ENCODE measurements around the gene CEP57.

DNA sequence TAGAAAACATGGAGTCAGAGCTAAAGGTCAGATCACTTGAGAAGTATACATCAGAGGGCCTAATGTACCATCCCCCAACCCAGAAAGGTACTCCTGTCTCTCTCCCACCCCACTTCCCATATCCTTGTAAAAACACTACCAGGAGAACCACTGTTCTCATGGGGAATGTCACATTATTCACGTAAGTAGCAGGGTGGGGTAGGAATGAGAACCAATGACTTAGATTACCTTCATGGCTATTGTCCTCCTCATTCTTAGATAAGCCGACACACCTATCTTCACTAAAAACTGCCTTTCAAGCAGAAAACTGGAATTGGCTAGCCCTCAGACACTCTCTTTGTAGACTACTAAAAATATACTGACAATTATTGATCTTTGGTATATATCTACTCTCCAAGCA lies 63.6 kb downstream of the CEP57 start:
- no peak for TF ChIP-seq POLR2AphosphoS5 (IDR thresholded peaks at IDR 0.05)
- TF ChIP-seq, protein P1, sequence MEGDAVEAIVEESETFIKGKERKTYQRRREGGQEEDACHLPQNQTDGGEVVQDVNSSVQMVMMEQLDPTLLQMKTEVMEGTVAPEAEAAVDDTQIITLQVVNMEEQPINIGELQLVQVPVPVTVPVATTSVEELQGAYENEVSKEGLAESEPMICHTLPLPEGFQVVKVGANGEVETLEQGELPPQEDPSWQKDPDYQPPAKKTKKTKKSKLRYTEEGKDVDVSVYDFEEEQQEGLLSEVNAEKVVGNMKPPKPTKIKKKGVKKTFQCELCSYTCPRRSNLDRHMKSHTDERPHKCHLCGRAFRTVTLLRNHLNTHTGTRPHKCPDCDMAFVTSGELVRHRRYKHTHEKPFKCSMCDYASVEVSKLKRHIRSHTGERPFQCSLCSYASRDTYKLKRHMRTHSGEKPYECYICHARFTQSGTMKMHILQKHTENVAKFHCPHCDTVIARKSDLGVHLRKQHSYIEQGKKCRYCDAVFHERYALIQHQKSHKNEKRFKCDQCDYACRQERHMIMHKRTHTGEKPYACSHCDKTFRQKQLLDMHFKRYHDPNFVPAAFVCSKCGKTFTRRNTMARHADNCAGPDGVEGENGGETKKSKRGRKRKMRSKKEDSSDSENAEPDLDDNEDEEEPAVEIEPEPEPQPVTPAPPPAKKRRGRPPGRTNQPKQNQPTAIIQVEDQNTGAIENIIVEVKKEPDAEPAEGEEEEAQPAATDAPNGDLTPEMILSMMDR (IDR thresholded peaks at IDR 0.05) = no peak

Measured in breast epithelium (tissue), 3 donors.